AG04450 (cell line): ENCODE data around the gene CPLX1. TPM values are rescaled to one million over a fixed set of nuclear protein-coding genes. Genes with fewer than 3 reads are reported as not detected.

Experiments used
- CTCF ChIA-PET: fragments of 300-600, 350-600 bp; formaldehyde crosslinking; extraction: SDS; loops from one replicate; lab custom pipeline; 2022; ENCODE audit warnings: antibody characterized with exemption, inconsistent platforms; lab: Charles Lee
- POLR2A ChIA-PET: fragments of 350-600 bp; formaldehyde crosslinking; extraction: SDS; loops from one replicate; lab custom pipeline; 2021; ENCODE audit warnings: antibody characterized with exemption, inconsistent platforms; lab: Yijun Ruan, JAX
- DNase-seq: peaks from one replicate; pipeline ENCODE4 v3.0.0-alpha.2; 2011; ENCODE audit warnings: low read depth, low spot score
- H3K27ac ChIP-seq: one replicate; pipeline ENCODE4 v1.5.1; 2012; ENCODE audit warnings: low read depth, low read length, control low read depth
- H3K27me3 ChIP-seq: one replicate; pipeline ENCODE4 v1.6.0; 2012; ENCODE audit warnings: low read length; ENCODE audit not compliant: control insufficient read depth, insufficient read depth
- H3K4me3 ChIP-seq: 2 replicates; pipeline ENCODE4 v1.5.1; 2011; ENCODE audit warnings: mild to moderate bottlenecking, low read depth, low read length, control low read depth
- H3K9me3 ChIP-seq: 2 replicates; pipeline ENCODE4 v1.5.1; 2012; ENCODE audit warnings: low read length; ENCODE audit not compliant: control insufficient read depth, insufficient read depth
- CTCF ChIP-seq: IDR thresholded peaks from 2 replicates; pipeline ENCODE4 v1.5.1; 2011; ENCODE audit warnings: low read depth, low read length, control low read depth, inconsistent platforms
- polyA plus RNA-seq: library from polyadenylated mRNA; depleted of rRNA; stranded (reverse); fragments of >200 nt; gene quantifications from 2 replicates; pipeline ENCODE4 v1.2.3, GENCODE V29; 2011

The CPLX1 gene
- polyA plus RNA-seq, 1 experiment: not detected

GRCh38 chr4:786861-787300 is 39.0 kb downstream of the CPLX1 start:
- TF ChIP-seq CTCF: no peak
- H3K27me3 ChIP-seq: peaks cover 49% of the 10 kb centered on the region
- ChIA-PET CTCF (interaction anchor here (0.6 kb wide), 1 partner anchor 29 kb away, joined by 3 read pairs; no protein-coding TSS in a partner anchor), POLR2A (no interaction called here)
- H3K27ac ChIP-seq: no peak overlapping the region
- DNase-seq: no peak
- H3K9me3 ChIP-seq: no peaks in the 10 kb centered on the region; the same call in 1 of the 2 replicates
- H3K4me3 ChIP-seq: no peak overlapping the region

GRCh38 chr4:786074-786741 is 39.7 kb downstream of the CPLX1 start:
- H3K4me3 ChIP-seq: no peak overlapping the region
- H3K27ac ChIP-seq: no peak overlapping the region
- POLR2A ChIA-PET: no interaction called here
- CTCF ChIA-PET: interaction anchor here (0.6 kb wide), 1 partner anchor 95 kb away, joined by 7 read pairs; no protein-coding TSS in a partner anchor
- no peak for TF ChIP-seq CTCF
- H3K9me3 ChIP-seq: peaks cover 3% of the 10 kb centered on the region; the same call in 1 of the 2 replicates
- DNase-seq: no peak
- H3K27me3 ChIP-seq: peaks cover 43% of the 10 kb centered on the region

- CTCF ChIA-PET: no interaction called here
- H3K4me3 ChIP-seq: no peak overlapping the region
- POLR2A ChIA-PET: no interaction called here
- peaks cover 41% of the 10 kb centered on the region for H3K27me3 ChIP-seq
- H3K27ac ChIP-seq: no peak overlapping the region
- H3K9me3 ChIP-seq: peaks cover 5% of the 10 kb centered on the region; the same call in 1 of the 2 replicates
- DNase-seq: no peak
- TF ChIP-seq CTCF: no peak
These were observed 40.4 kb downstream of the CPLX1 start for GRCh38 chr4:785332-786073.

GRCh38 chr4:784401-785331 is 41.3 kb downstream of the CPLX1 start:
- POLR2A ChIA-PET: no interaction called here

More at GRCh38 chr4:784401-785331, 41.3 kb downstream of the CPLX1 start:
- Histone ChIP-seq H3K9me3 (peaks cover 5% of the 10 kb centered on the region; the same call in 1 of the 2 replicates), H3K27ac (no peak overlapping the region), H3K4me3 (no peak overlapping the region), H3K27me3 (peaks cover 38% of the 10 kb centered on the region)
- TF ChIP-seq CTCF: no peak
- CTCF ChIA-PET: no interaction called here
- DNase-seq: no peak
